NCI-H2029 (cell line): ENCODE measurements around the gene ZBTB21.

Experiments
- DNase-seq: peaks from one replicate; lab custom pipeline; 2025; lab: John Stamatoyannopoulos, UW

ZBTB21 gene

GRCh38 chr21:42039911-42040351 is 29.8 kb upstream of the ZBTB21 start:
- DNase-seq = no peak

GRCh38 chr21:42039470-42039901 is 29.3 kb upstream of the ZBTB21 start:
- DNase-seq = no peak

- DNase-seq = no peak
Measured at GRCh38 chr21:42038826-42039425, 28.8 kb upstream of the ZBTB21 start.

GRCh38 chr21:42038393-42038792 is 28.2 kb upstream of the ZBTB21 start:
- no peak for DNase-seq

GRCh38 chr21:42037943-42038342 is 27.8 kb upstream of the ZBTB21 start:
- no peak for DNase-seq

GRCh38 chr21:42037516-42037915 is 27.4 kb upstream of the ZBTB21 start:
- no peak for DNase-seq

- DNase-seq = no peak
Measured at GRCh38 chr21:42036313-42036712, 26.2 kb upstream of the ZBTB21 start.

- no peak for DNase-seq
Measured at GRCh38 chr21:42032968-42033367, 22.8 kb upstream of the ZBTB21 start.

- no peak for DNase-seq
Measured at GRCh38 chr21:42032266-42032665, 22.1 kb upstream of the ZBTB21 start.

- DNase-seq = peak; percentile 56
Measured at GRCh38 chr21:42031816-42032215, 21.7 kb upstream of the ZBTB21 start.

GRCh38 chr21:42031241-42031640 is 21.1 kb upstream of the ZBTB21 start:
- DNase-seq = no peak

- no peak for DNase-seq
Measured at GRCh38 chr21:42030311-42030710, 20.2 kb upstream of the ZBTB21 start.

- DNase-seq = no peak
Measured at GRCh38 chr21:42028766-42029425, 18.7 kb upstream of the ZBTB21 start.

GRCh38 chr21:42027822-42028765 is 17.9 kb upstream of the ZBTB21 start:
- no peak for DNase-seq

GRCh38 chr21:42027085-42027821 is 17.1 kb upstream of the ZBTB21 start:
- DNase-seq = no peak

GRCh38 chr21:42026082-42026435 is 15.9 kb upstream of the ZBTB21 start:
- DNase-seq = no peak

GRCh38 chr21:42025376-42026081 is 15.4 kb upstream of the ZBTB21 start:
- DNase-seq = no peak

GRCh38 chr21:42022906-42023305 is 12.7 kb upstream of the ZBTB21 start:
- no peak for DNase-seq

GRCh38 chr21:42022091-42022430 is 11.9 kb upstream of the ZBTB21 start:
- DNase-seq = no peak

GRCh38 chr21:42021371-42022090 is 11.4 kb upstream of the ZBTB21 start:
- DNase-seq = no peak

- DNase-seq = no peak
Measured at GRCh38 chr21:42019706-42020105, 9.5 kb upstream of the ZBTB21 start.
